KOPT-K1 (cell line): ENCODE results near the gene OIT3.

Source experiments
- H3K27ac ChIP-seq: fragments of 200-600 bp; sonication (generic); 2 replicates; pipeline ENCODE4 v1.5.1; 2016; ENCODE audit warnings: antibody characterized with exemption, mild to moderate bottlenecking, low read depth, low read length; ENCODE audit not compliant: poor library complexity, severe bottlenecking
- H3K36me3 ChIP-seq: fragments of 200-600 bp; sonication (generic); 2 replicates; pipeline ENCODE4 v1.5.1; 2017; ENCODE audit warnings: antibody characterized with exemption, mild to moderate bottlenecking, low read length, moderate library complexity; ENCODE audit not compliant: insufficient read depth
- H3K9me3 ChIP-seq: fragments of 200-600 bp; sonication (generic); 2 replicates; pipeline ENCODE4 v1.5.1; 2017; ENCODE audit warnings: antibody characterized with exemption, low read length, mild to moderate bottlenecking; ENCODE audit not compliant: insufficient read depth, poor library complexity, severe bottlenecking

The OIT3 gene

GRCh38 chr10:72952642-72953158, 59.2 kb downstream of the OIT3 start:
- Histone ChIP-seq H3K27ac (no peak overlapping the region), H3K36me3 (no peaks in the 10 kb centered on the region), H3K9me3 (no peaks in the 10 kb centered on the region)

- H3K27ac ChIP-seq: no peak overlapping the region
- no peaks in the 10 kb centered on the region for H3K36me3 ChIP-seq
- no peaks in the 10 kb centered on the region for H3K9me3 ChIP-seq
Observed at GRCh38 chr10:72953687-72954086, 60.1 kb downstream of the OIT3 start.

- Histone ChIP-seq H3K36me3 (no peaks in the 10 kb centered on the region), H3K9me3 (no peaks in the 10 kb centered on the region), H3K27ac (no peak overlapping the region)
Observed at GRCh38 chr10:72954230-72954595, 60.7 kb downstream of the OIT3 start.

GRCh38 chr10:72954596-72955554, 61.3 kb downstream of the OIT3 start, which contains the start of gene PLA2G12B:
Gene PLA2G12B (minus strand): TSS chr10:72954806. CDS start chr10:72954685, 121 bp downstream.
- H3K36me3 ChIP-seq: no peaks in the 10 kb centered on the region
- H3K27ac ChIP-seq: no peak within 1 kb of the TSS
- H3K9me3 ChIP-seq: no peaks in the 10 kb centered on the region

- no peaks in the 10 kb centered on the region for H3K9me3 ChIP-seq
- no peak overlapping the region for H3K27ac ChIP-seq
- H3K36me3 ChIP-seq: no peaks in the 10 kb centered on the region
Observed at GRCh38 chr10:72956001-72956400, 62.5 kb downstream of the OIT3 start.

- H3K27ac ChIP-seq: no peak overlapping the region
- no peaks in the 10 kb centered on the region for H3K36me3 ChIP-seq
- peaks cover 50% of the 10 kb centered on the region for H3K9me3 ChIP-seq
Observed at GRCh38 chr10:72976886-72977285, 83.3 kb downstream of the OIT3 start.

- no peak overlapping the region for H3K27ac ChIP-seq
- no peaks in the 10 kb centered on the region for H3K36me3 ChIP-seq
- H3K9me3 ChIP-seq: peaks cover 50% of the 10 kb centered on the region
Observed at GRCh38 chr10:72979709-72980108, 86.2 kb downstream of the OIT3 start.

- peaks cover 48% of the 10 kb centered on the region for H3K9me3 ChIP-seq
Observed at GRCh38 chr10:72980348-72980747, 86.8 kb downstream of the OIT3 start.

GRCh38 chr10:72981028-72981881, 87.7 kb downstream of the OIT3 start:
- Histone ChIP-seq H3K9me3 (peaks cover 39% of the 10 kb centered on the region), H3K36me3 (no peaks in the 10 kb centered on the region), H3K27ac (no peak overlapping the region)

More at GRCh38 chr10:72980348-72980747, 86.8 kb downstream of the OIT3 start:
- no peak overlapping the region for H3K27ac ChIP-seq
- no peaks in the 10 kb centered on the region for H3K36me3 ChIP-seq

- H3K9me3 ChIP-seq: peaks cover 31% of the 10 kb centered on the region
Observed at GRCh38 chr10:72981882-72982529, 88.5 kb downstream of the OIT3 start.

More at GRCh38 chr10:72981882-72982529, 88.5 kb downstream of the OIT3 start:
- Histone ChIP-seq H3K36me3 (no peaks in the 10 kb centered on the region), H3K27ac (no peak overlapping the region)
